ENCODE measurements around the gene JAML. TPM values are rescaled to one million over a fixed set of nuclear protein-coding genes. Genes with fewer than 3 reads are reported as not detected.
A peak's percentile ranks its signal among the peaks of the same experiment; 100 is the strongest.

The JAML gene
- total and polyA plus RNA-seq, 3 experiments from 2014 or later: 210 to 387 (median 363) TPM

- Histone ChIP-seq H3K27me3 (ENCODE audit: insufficient read depth, low read length, poor library complexity, severe bottlenecking) (no peaks in the 10 kb centered on the region), H3K4me1 (ENCODE audit: insufficient read depth, low read length) (peaks cover 50% of the 10 kb centered on the region), H3K4me3 (ENCODE audit: low read length) (peak overlapping the region; percentile 5), H3K9me3 (ENCODE audit: low read length) (no peaks in the 10 kb centered on the region), H3K36me3 (ENCODE audit: insufficient read depth, low read length) (peaks cover 14% of the 10 kb centered on the region), H3K27ac (ENCODE audit: low read depth, low read length) (no peak overlapping the region)
- no peaks in the 10 kb centered on the region for H3K9me3 Mint-ChIP-seq
- CTCF ChIA-PET: interaction anchor here (0.9 to 1.7 kb wide), 8 partner anchors 10 to 106 kb away, joined by 3 to 6 read pairs (median 4); partner anchors contain the start of gene CD3D
- peaks cover 0 to 2% of the 10 kb centered on the region in 2 donors for H3K27me3 Mint-ChIP-seq
- peak overlapping the region; percentile 56 to 87 (median 71) for H3K4me3 Mint-ChIP-seq
- POLR2A ChIA-PET: interaction anchor here (1.0 to 3.8 kb wide), 4 partner anchors 9 to 103 kb away, joined by 3 to 27 read pairs (median 6); partner anchors contain the start of genes CD3D and JAML
- peaks cover 0 to 61% (median 10%) of the 10 kb centered on the region in 3 donors for H3K36me3 Mint-ChIP-seq
- peak overlapping the region; percentile 88 to 96 (median 94) for H3K27ac Mint-ChIP-seq
- no peak for DNase-seq
- peaks cover 64 to 91% (median 78%) of the 10 kb centered on the region in 3 donors for H3K4me1 Mint-ChIP-seq
Measured at GRCh38 chr11:118239509-118240205, 14.8 kb upstream of the JAML start.

- ChIA-PET POLR2A (interaction anchor here (1.1 to 2.0 kb wide), 2 partner anchors 9 to 34 kb away, joined by 3 to 8 read pairs; no protein-coding TSS in a partner anchor), CTCF (interaction anchor here (1.0 to 1.7 kb wide), 5 partner anchors 9 to 107 kb away, joined by 3 to 5 read pairs (median 4); partner anchors contain the start of gene CD3D)
- no peak for DNase-seq
- no peak overlapping the region for H3K27ac ChIP-seq (ENCODE audit: low read depth, low read length)
- no peaks in the 10 kb centered on the region for H3K9me3 ChIP-seq (ENCODE audit: low read length)
- peaks cover 0 to 2% of the 10 kb centered on the region in 2 donors for H3K27me3 Mint-ChIP-seq
- H3K4me3 ChIP-seq (ENCODE audit: low read length): peak overlapping the region; percentile 5
- no peaks in the 10 kb centered on the region for H3K27me3 ChIP-seq (ENCODE audit: insufficient read depth, low read length, poor library complexity, severe bottlenecking)
- peaks cover 50% of the 10 kb centered on the region for H3K4me1 ChIP-seq (ENCODE audit: insufficient read depth, low read length)
- H3K4me3 Mint-ChIP-seq: peak overlapping the region; percentile 37 to 81 (median 60)
- peaks cover 4 to 63% (median 12%) of the 10 kb centered on the region in 3 donors for H3K36me3 Mint-ChIP-seq
- H3K4me1 Mint-ChIP-seq: peaks cover 60 to 90% (median 75%) of the 10 kb centered on the region in 3 donors
- H3K9me3 Mint-ChIP-seq: no peaks in the 10 kb centered on the region
- H3K27ac Mint-ChIP-seq: peak overlapping the region; percentile 35 to 92 (median 84)
- H3K36me3 ChIP-seq (ENCODE audit: insufficient read depth, low read length): peaks cover 17% of the 10 kb centered on the region
Measured at GRCh38 chr11:118238929-118239328, 14.1 kb upstream of the JAML start.

DNA sequence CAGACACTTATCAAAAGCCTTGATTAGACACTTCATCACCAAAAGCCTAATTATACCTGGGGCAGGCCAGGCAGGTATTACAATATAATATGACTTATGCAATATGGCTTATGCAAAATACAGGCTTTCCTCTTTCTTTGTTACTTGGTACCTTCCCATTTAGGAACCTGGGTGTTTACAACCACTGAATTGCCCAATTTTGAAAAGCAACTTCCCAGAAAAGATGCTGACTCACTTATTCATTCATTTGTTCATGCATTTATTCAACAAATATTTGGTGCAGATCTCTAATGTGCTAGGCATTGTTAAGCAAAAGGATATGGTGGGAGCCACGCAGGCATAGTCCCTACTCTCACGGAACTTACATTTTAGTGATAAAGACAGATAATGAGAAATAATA is 13.6 kb upstream of the JAML start:
- H3K27ac ChIP-seq (ENCODE audit: low read depth, low read length): no peak overlapping the region
- H3K36me3 ChIP-seq (ENCODE audit: insufficient read depth, low read length): peaks cover 17% of the 10 kb centered on the region
- peaks cover 56 to 88% (median 71%) of the 10 kb centered on the region in 3 donors for H3K4me1 Mint-ChIP-seq
- H3K4me3 ChIP-seq (ENCODE audit: low read length): no peak overlapping the region
- CTCF ChIA-PET: interaction anchor here (1.5 to 1.7 kb wide), 2 partner anchors 12 to 57 kb away, joined by 4 read pairs; no protein-coding TSS in a partner anchor
- peaks cover 50% of the 10 kb centered on the region for H3K4me1 ChIP-seq (ENCODE audit: insufficient read depth, low read length)
- H3K9me3 ChIP-seq (ENCODE audit: low read length): no peaks in the 10 kb centered on the region
- no peak for DNase-seq
- peak overlapping the region in 6 of 7 donors; percentile 37 to 81 (median 58) for H3K4me3 Mint-ChIP-seq
- H3K27ac Mint-ChIP-seq: peak overlapping the region in 7 of 8 donors; percentile 57 to 92 (median 84)
- peaks cover 0 to 2% of the 10 kb centered on the region in 2 donors for H3K27me3 Mint-ChIP-seq
- POLR2A ChIA-PET: interaction anchor here (0.6 to 2.0 kb wide), 2 partner anchors 8 to 51 kb away, joined by 4 to 8 read pairs; no protein-coding TSS in a partner anchor
- no peaks in the 10 kb centered on the region for H3K27me3 ChIP-seq (ENCODE audit: insufficient read depth, low read length, poor library complexity, severe bottlenecking)
- no peaks in the 10 kb centered on the region for H3K9me3 Mint-ChIP-seq
- H3K36me3 Mint-ChIP-seq: peaks cover 4 to 68% (median 12%) of the 10 kb centered on the region in 3 donors

DNA sequence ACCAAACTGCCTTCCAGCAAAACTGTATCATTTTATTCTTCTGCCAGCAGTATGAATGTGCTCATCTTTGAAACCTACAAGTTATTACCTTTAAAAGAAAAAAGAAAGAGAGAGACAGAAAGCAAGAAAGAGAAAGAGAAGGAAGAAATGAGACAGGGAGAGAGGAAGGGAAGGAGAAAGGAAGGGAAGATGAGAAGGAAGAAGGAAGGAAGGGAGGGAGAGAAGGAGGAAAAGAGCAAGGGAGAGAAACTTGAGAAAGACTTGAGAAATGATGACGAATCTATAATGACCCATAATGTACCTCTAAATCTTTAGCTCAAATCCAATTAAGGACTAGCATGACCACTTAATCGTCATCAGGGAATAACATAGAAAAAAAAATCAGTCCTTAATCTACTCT is 11.4 kb upstream of the JAML start:
- no peaks in the 10 kb centered on the region for H3K9me3 Mint-ChIP-seq
- no peak for DNase-seq
- CTCF ChIA-PET: interaction anchor here (1.1 kb wide), 1 partner anchor 17 kb away, joined by 3 read pairs; no protein-coding TSS in a partner anchor
- Histone ChIP-seq H3K27ac (ENCODE audit: low read depth, low read length) (no peak overlapping the region), H3K36me3 (ENCODE audit: insufficient read depth, low read length) (peaks cover 26% of the 10 kb centered on the region), H3K27me3 (ENCODE audit: insufficient read depth, low read length, poor library complexity, severe bottlenecking) (no peaks in the 10 kb centered on the region), H3K9me3 (ENCODE audit: low read length) (no peaks in the 10 kb centered on the region), H3K4me3 (ENCODE audit: low read length) (no peak overlapping the region), H3K4me1 (ENCODE audit: insufficient read depth, low read length) (peaks cover 31% of the 10 kb centered on the region)
- POLR2A ChIA-PET: interaction anchor here (0.8 to 1.4 kb wide), 2 partner anchors 10 to 15 kb away, joined by 5 to 8 read pairs; partner anchors contain the start of gene MPZL3
- H3K36me3 Mint-ChIP-seq: peaks cover 9 to 75% (median 18%) of the 10 kb centered on the region in 3 donors
- no peaks in the 10 kb centered on the region for H3K27me3 Mint-ChIP-seq
- peak overlapping the region in 5 of 8 donors; percentile 23 to 75 (median 52) for H3K27ac Mint-ChIP-seq
- H3K4me1 Mint-ChIP-seq: peaks cover 42 to 65% (median 48%) of the 10 kb centered on the region in 3 donors
- no peak overlapping the region for H3K4me3 Mint-ChIP-seq

- ChIA-PET POLR2A (no interaction called here), CTCF (no interaction called here)
- no peaks in the 10 kb centered on the region for H3K9me3 ChIP-seq (ENCODE audit: low read length)
- no peak overlapping the region for H3K27ac ChIP-seq (ENCODE audit: low read depth, low read length)
- H3K9me3 Mint-ChIP-seq: no peaks in the 10 kb centered on the region
- no peaks in the 10 kb centered on the region for H3K27me3 ChIP-seq (ENCODE audit: insufficient read depth, low read length, poor library complexity, severe bottlenecking)
- peaks cover 31% of the 10 kb centered on the region for H3K4me1 ChIP-seq (ENCODE audit: insufficient read depth, low read length)
- H3K4me3 ChIP-seq (ENCODE audit: low read length): no peak overlapping the region
- peaks cover 26% of the 10 kb centered on the region for H3K36me3 ChIP-seq (ENCODE audit: insufficient read depth, low read length)
- no peak for DNase-seq
- H3K4me1 Mint-ChIP-seq: peaks cover 30 to 52% (median 35%) of the 10 kb centered on the region in 3 donors
- H3K36me3 Mint-ChIP-seq: peaks cover 9 to 72% (median 18%) of the 10 kb centered on the region in 3 donors
- peak overlapping the region in 3 of 8 donors; percentile 18 to 69 (median 20) for H3K27ac Mint-ChIP-seq
- no peak overlapping the region for H3K4me3 Mint-ChIP-seq
- H3K27me3 Mint-ChIP-seq: no peaks in the 10 kb centered on the region
Measured at GRCh38 chr11:118234833-118235232, 10.0 kb upstream of the JAML start.

GRCh38 chr11:118233850-118234249 is 9.0 kb upstream of the JAML start:
- H3K4me3 Mint-ChIP-seq: no peak overlapping the region
- Histone ChIP-seq H3K9me3 (ENCODE audit: low read length) (no peaks in the 10 kb centered on the region), H3K4me3 (ENCODE audit: low read length) (no peak overlapping the region), H3K4me1 (ENCODE audit: insufficient read depth, low read length) (peaks cover 31% of the 10 kb centered on the region), H3K36me3 (ENCODE audit: insufficient read depth, low read length) (peaks cover 23% of the 10 kb centered on the region), H3K27me3 (ENCODE audit: insufficient read depth, low read length, poor library complexity, severe bottlenecking) (no peaks in the 10 kb centered on the region), H3K27ac (ENCODE audit: low read depth, low read length) (no peak overlapping the region)
- H3K36me3 Mint-ChIP-seq: peaks cover 9 to 74% (median 20%) of the 10 kb centered on the region in 3 donors
- POLR2A ChIA-PET: no interaction called here
- CTCF ChIA-PET: no interaction called here
- no peak for DNase-seq
- H3K27ac Mint-ChIP-seq: peak overlapping the region in 7 of 8 donors; percentile 21 to 77 (median 35)
- H3K4me1 Mint-ChIP-seq: peaks cover 21 to 42% (median 26%) of the 10 kb centered on the region in 3 donors
- H3K9me3 Mint-ChIP-seq: no peaks in the 10 kb centered on the region
- H3K27me3 Mint-ChIP-seq: no peaks in the 10 kb centered on the region

DNA sequence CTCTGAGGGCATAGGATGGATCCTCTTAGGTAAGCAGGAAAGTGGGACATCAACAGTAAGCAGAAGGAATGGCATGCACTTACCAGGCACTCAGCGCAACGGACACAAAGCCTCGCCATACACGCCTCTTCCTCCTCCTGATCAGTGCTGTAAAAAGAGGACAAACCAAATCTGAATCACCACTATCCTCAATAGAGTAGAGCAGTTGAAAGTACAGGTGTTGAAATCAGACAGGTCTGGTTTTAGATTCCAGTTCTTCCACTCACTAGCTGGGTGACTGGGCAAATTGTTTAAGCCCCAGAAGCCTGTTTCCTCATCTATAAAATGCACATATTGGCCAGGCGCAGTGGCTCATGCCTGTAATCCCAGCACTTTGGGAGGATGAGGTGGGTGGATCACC is 8.6 kb upstream of the JAML start:
- no peak for DNase-seq
- ChIA-PET CTCF (no interaction called here), POLR2A (interaction anchor here (0.6 kb wide), 1 partner anchor 126 kb away, joined by 4 read pairs; the partner anchor contains the start of gene UBE4A)
- Histone ChIP-seq H3K4me3 (ENCODE audit: low read length) (no peak overlapping the region), H3K27me3 (ENCODE audit: insufficient read depth, low read length, poor library complexity, severe bottlenecking) (no peaks in the 10 kb centered on the region), H3K9me3 (ENCODE audit: low read length) (no peaks in the 10 kb centered on the region), H3K27ac (ENCODE audit: low read depth, low read length) (no peak overlapping the region), H3K36me3 (ENCODE audit: insufficient read depth, low read length) (peaks cover 19% of the 10 kb centered on the region), H3K4me1 (ENCODE audit: insufficient read depth, low read length) (peaks cover 31% of the 10 kb centered on the region)
- Mint-ChIP-seq H3K27ac (peak overlapping the region in 5 of 8 donors; percentile 1 to 59 (median 52)), H3K4me1 (peaks cover 19 to 37% (median 21%) of the 10 kb centered on the region in 3 donors), H3K36me3 (peaks cover 9 to 72% (median 21%) of the 10 kb centered on the region in 3 donors), H3K4me3 (no peak overlapping the region), H3K9me3 (no peaks in the 10 kb centered on the region), H3K27me3 (no peaks in the 10 kb centered on the region)

Data from CD8-positive, alpha-beta memory T cell (primary cell).